ENCODE results near the gene RDH13. TPM values are rescaled to one million over a fixed set of nuclear protein-coding genes. Genes with fewer than 3 reads are reported as not detected.

The RDH13 gene
- polyA plus RNA-seq, 1 donor, result 14.6 TPM

DNA sequence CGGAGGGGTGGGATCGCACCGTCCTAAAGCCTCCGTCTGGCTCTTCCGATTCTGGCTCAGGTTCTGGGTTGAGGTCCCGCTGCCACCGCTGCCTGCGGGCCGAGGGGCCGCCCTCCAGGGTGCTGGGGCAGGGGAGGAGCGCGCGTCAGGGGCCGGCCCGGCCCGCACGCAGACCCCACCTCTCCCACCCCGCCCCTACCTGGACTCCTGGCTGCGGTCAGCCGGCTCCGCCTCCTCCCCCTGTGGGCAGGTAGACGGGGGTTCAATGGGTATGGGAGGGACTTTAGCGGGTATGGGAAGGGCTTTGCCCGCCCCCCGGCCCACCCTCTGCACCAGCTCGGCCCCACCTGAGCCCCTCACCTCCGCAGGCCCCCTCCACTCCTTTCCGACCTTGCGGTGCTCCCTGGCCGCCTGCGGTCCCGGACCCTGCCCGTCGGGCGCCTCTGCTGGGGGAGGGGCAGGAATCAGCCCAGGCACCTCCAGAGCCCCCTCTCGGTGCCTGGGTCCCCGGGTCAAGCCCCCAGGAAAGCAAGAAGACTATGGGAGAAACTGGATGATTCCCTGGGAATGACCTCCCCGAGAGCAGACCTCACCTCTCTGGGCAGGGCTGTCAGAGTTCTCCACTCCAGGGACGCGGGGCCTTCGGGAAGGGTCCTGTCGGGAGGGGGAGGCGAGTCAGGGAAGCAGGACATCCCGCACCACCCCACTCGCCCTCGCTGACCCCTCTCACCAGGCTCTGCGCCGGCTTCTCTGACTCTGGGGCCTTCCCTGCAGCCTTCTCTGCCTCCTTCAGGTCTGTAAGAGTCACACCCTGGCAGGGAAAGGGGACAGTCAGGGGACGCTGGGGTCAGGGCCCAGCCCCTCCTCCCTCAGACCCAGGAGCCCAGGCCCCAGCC, 29.7 kb upstream of the RDH13 start:
- DNase-seq (ENCODE audit: low read depth), result no peak

DNA sequence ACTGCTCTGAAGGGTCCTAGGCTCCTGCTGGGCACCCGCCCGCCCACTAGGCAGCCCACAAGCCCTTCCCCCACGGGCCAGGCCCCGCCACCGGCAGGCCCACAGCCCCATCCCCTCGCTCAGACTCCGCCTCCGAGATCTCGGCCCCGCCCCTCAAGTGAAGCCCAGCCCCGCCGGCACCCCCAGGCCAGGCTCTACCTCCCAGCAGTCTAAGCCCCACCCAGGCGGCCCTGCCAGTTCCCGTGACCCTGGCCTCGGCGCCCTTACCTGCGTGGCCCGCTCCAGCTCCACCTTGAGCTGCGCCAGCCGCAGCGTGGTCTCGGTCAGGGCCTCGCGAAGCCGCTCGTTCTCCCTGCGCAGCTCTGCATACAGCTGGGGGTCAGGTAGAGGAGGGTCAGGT, 29.0 kb upstream of the RDH13 start:
- DNase-seq (ENCODE audit: low read depth), result no peak

DNA sequence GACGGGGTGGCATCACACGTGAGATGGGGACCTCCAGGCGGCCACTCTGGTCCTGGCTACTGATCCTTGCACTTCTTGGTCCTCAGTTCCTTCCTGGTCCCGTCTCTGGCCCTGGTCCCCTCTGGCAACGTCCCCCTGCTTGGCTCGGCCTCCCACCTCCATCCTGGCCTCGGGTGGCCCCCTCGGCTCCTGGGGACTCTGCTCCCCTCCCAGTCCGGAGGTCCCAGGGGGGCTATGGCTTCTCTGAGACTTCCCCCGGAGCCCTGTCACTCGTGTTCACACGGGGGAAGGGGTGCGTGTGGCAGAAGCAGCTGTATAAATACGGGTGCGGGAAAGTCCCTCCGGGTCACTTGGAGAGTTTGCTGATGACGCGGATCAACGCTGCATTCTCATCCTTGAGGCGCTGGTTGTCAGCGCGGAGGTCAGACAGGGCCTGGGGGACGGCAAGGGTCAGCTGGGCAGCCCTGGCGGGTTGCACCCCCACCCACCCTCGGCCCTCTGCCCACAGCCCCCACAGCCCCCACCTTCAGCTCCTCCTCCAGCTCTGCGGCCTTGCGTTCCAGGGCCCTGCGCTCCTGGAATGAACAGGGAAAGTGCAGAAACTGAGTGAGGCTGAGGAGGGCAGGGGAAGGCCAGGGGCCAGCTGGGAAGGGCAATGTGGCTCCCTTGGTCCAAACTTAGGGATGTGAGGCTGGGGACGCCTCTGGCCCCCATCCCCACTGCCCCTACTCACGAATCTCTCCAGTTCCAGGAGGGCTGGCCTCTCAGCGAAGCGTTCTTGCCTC, 28.4 kb upstream of the RDH13 start:
- no peak for DNase-seq (ENCODE audit: low read depth)

DNA sequence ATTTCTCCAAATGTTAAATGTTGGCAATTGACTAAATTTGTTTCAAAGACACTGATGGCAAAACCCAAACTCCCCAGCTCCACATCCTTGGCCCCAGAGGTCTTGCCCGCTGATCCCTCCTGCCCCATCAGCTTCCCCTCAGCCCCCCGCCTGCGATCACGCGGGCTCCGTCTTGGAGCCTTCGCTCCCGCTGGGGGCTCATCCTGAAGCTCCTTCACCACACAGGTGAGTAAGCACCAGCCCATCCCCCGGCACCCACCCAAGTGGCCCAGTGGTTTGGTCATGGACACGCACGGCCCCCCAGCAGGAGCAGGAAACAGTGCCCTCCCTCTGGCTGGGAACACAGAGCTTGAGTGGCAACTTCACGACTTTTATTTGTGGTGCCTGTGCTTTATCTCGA, 27.6 kb upstream of the RDH13 start:
- no peak for DNase-seq (ENCODE audit: low read depth)

DNA sequence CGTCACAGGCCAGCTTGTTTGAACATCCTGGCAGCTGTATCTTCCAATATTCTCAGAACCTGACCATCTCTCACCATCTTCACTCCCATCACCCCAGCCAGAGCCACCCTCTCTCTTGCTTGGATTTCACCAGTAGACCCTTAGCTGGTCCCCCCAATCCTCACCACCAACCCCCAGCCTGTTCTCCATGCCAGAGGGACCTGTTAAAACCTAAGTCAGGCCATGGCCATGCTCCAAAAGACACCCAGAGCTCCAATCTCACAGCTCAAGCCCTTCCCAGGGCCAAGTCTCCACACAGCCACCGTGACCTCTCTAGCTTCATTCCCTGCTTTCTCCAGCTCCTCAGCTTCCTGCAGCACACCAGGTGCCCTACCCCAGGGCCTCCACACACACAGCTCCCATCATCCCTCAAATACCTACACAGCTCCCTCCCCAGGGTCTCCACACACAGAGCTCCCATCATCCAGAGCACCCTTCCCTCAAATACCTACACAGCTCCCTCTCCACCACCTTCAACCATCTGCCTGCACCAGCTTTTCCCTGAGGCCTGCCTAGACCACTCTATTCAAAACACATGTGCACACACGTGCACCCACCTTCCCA, 26.5 kb upstream of the RDH13 start:
- no peak for DNase-seq (ENCODE audit: low read depth)

DNA sequence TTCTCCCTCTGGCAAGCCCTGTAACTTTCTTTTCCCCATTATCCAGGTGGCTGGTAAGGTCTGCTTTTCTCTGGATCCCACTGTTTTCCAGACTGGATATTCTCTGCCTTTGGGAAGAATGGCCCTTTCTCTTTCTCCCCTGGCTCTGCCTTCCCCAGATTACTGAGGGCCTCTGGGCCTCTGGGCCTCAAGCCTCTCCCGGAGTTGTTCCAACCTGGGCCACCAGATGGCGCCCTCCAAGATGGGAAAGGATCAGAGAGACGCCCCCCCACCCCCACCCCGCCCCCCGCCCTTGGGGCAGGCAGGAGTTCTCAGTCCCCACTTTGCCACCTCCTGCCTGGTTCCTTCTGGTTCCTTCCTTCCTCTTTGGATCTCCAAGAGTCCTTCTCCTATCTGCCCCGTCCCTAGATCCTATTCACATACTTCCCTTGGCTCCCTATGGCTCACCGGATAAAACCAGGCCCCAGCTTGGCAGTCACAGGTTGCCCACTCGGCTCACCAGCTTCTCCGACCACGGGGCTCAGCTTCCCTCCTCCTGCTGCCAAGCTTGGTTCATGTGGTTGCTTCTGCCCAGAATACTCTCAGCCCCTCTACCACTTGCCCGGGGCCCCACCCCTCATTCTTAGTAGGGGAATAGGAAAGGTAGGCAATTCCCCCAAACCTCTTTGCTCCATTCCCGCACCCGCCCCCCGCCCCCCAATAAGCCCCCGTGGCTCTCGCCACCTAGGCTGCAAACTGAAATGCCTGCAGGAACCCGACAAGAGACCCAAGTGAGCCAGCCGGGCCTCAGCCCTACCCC, 25.8 kb upstream of the RDH13 start:
- no peak for DNase-seq (ENCODE audit: low read depth)

DNA sequence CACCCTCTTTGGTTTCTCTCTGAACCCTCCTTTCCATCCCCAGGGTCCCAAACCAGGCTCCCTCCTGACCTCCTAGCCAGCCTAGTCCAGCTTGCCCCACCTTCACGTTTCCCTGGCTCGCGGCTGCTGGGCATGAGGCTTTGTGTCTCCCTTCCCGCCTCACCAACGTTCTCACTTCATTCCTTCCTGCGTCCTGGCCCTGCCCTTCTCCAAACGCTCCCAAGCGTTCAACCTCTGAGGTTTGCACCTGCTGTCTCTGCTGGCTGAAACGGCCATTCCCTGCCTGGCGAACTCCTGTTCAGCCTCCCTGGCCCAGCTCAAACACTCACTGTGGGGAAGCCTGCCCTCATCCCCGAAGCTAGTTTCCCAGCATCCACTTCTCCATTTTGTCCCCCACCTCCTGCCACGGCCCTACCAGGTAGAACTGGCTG, 25.1 kb upstream of the RDH13 start:
- no peak for DNase-seq (ENCODE audit: low read depth)

DNA sequence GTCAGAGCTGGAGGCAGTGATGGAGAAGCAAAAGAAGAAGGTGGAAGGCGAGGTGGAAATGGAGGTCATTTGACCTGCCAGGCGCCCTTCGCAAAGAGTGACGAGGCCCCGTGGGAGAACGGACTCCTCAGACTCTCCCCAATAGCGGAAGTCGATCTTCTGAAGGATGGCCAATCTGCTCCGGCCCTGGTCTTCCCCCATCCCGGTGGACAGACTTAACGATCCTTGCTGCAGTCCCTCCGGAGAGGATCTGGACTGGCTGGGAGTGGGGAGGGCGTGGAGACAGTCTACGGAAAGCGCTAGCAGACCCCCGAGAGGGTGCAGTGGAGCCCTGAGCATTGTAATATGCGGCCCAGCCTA, 24.6 kb upstream of the RDH13 start:
- DNase-seq (ENCODE audit: low read depth), result no peak

DNA sequence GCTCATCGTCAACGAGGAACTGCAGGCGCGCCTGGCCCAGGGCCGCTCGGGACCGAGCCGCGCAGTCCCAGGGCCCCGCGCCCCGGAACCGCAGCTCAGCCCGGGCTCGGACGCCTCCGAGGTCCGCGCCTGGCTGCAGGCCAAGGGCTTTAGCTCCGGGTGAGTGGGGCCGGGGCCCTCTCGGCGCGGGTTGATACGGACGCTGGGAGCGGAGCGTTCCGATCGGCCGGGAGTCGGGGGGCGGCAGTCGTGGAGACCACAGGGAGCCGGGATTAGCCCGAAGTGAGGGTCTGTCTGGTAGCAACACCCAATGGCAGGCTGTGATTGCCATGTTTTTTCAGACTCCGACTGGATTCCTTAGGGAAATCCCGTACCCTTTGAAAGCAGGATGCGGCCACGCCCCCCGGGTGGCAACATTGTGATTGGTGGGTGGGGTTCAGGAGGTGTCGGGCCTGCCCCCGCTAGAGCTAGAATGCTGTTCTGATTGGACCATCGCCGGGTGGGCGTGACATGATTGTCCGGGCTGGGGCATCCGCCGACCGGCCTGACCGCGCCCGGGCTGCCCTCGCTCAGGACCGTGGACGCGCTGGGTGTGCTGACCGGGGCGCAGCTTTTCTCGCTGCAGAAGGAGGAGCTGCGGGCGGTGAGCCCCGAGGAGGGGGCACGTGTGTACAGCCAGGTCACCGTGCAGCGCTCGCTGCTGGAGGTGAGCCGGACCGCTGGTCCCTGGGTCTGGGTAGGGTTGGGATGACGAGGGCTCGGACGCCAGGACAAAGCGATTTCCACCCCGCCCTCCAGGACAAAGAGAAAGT, 24.0 kb upstream of the RDH13 start:
- peak; percentile 39 for DNase-seq (ENCODE audit: low read depth)

DNA sequence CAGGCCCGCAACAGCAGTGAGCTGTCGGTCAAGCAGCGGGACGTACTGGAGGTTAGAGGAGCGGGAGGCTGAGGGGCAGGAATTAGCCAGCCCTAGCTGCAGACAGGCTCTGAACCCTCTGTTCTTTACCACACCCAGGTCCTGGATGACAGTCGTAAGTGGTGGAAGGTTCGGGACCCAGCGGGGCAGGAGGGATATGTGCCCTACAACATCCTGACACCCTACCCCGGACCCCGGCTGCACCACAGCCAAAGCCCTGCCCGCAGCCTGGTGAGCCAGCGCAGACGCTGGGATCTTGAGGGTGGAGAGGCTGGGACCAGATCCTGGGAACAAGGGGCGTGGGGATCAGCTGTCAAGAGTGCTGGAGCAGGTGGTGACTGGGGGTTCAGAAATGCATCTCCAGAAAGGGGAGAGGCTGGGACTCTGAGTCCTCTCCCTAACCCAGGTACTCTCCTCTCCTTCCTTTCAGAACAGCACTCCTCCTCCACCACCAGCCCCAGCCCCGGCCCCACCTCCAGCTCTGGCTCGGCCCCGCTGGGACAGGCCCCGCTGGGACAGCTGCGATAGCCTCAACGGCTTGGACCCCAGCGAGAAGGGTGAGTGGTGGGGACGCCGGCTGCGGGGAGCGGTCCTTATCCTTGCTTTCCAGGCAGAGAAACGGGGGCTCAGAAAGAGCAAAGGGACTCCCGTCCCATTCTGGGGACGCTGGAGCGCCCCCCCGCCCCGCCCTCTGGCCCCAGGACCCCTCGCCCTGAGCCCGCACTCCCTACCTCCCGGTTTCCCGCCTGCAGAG, 23.2 kb upstream of the RDH13 start:
- DNase-seq (ENCODE audit: low read depth), result no peak

DNA sequence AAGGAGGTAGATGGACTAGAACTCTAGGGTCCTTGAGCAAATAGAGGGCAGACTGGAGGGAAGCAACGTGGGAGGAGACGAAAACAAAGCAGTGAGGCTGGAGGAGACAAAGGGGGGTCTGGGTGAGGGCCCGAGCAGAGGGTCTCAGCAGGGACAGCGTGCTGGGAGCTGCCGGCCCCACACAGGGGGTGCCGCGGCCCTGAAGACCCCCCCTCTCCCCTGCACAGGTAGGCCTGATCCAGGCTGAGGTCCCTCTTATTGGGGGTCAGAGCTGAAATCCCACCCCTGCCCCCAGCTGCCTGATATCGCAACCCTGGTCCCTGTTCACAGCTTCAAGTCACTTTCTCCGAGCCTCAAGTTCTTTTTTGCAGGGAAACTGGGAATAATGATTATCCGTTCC, 21.5 kb upstream of the RDH13 start:
- DNase-seq (ENCODE audit: low read depth), result no peak

DNA sequence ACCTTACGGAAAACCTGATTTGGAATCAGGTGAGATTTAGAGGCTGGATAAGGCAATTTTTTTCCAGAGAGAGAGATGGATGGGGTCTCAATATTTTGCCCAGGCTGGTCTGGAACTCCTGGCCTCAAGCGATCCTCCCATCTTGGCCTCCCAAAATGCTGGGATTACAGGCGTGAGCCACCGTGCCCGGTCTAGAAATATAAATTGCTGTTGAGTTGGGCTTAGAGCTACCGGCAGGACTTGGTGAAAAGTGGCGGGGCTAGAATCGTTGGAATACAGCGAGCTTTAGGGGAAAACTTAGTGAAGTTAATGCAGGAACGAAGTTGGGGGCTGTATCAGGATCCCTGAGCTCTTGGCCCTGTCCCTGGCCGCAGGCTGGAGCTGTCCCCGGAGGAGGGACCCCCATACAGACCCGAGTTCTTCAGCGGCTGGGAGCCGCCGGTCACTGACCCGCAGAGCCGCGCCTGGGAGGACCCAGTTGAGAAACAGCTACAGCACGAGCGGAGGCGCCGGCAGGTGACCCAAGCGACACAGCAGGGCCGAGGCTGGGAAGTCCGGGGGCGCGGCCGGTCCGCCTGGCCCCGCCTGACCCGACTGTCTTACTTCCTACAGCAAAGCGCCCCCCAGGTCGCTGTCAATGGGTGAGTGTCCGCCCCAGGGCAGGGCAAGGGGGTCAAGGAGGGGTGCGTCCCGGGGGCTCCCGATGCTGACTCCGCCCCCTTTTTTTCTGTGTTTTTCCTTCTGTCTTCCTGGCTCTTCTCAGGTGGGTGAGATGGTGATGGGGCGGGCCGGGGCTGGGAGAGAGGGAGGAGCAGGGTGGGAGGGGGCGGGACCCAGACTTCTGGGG, 20.3 kb upstream of the RDH13 start:
- no peak for DNase-seq (ENCODE audit: low read depth)

DNA sequence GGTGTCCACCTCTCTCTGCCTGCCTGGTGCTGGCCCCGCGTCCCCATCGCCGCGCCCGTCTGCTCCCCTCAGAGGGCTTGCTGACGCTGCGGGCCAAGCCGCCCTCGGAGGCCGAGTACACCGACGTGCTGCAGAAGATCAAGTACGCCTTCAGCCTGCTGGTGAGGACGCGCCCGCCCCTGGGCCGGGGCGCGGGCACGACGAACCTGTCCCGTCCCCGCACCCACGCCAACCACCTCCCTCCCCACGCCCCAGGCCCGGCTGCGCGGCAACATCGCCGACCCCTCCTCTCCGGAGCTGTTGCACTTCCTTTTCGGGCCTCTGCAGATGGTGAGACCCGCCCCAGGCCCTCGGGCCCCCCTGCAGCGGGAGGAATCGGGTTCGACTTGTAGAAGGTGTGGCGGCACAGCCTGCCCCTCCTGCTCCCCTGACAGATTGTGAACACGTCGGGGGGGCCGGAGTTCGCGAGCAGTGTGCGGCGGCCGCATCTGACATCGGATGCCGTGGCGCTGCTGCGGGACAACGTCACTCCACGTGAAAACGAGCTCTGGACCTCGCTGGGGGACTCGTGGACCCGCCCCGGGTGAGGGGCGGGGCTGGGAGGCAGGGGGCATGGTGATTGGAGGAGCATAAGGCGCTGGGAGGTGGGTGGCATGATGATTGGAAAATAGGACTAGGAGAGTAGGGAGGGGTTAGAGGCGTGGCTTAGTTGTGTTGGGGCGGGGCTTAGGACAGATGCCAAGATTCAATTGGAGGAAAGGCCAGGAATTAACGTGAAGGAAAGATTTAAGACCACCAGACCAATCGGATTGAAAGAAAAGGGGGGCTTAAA, 19.3 kb upstream of the RDH13 start:
- no peak for DNase-seq (ENCODE audit: low read depth)

DNA sequence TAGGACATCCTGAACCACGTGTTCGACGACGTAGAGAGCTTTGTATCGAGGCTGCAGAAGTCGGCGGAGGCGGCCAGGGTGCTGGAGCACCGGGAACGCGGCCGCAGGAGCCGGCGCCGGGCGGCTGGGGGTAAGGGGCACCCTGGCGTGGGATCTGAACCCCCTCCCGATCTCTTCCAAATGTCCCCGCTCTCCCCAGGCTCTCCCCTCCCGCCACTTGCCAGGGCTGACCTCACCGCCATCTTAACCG, 18.7 kb upstream of the RDH13 start:
- no peak for DNase-seq (ENCODE audit: low read depth)

DNA sequence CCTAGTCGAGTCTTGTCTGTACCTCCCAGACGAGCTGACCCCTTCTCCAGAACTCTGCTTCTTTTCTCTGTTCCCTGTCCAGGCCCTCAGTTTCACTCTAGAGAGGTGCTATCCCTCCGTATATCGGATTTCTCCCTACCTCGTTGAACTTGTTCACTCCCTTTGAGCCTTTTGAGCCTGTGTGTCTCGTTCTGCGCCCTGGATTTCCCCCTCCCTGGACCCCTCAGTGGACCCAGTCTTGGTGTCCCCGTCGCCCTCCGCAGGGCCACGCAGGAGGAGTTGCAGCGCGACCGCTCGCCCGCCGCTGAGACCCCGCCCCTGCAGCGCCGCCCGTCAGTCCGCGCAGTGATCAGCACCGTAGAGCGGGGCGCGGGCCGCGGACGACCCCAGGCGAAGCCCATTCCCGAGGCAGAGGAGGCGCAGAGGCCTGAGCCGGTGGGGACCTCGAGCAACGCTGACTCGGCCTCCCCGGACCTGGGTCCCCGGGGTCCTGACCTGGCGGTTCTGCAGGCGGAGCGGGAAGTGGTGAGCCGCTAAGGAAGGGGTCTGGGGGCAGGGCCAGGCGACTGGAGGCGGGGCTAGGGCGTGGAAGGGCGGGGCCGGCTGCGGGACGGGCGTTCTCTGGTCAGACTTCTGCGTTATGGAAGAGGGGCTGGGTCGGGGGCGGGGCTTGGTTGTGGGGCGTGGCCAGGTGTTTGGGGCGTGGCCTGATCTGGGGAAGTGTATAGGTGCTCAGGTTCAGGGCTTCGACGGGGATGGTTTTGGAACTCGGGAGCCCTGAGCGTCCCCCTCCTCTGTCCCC, 18.2 kb upstream of the RDH13 start:
- no peak for DNase-seq (ENCODE audit: low read depth)

DNA sequence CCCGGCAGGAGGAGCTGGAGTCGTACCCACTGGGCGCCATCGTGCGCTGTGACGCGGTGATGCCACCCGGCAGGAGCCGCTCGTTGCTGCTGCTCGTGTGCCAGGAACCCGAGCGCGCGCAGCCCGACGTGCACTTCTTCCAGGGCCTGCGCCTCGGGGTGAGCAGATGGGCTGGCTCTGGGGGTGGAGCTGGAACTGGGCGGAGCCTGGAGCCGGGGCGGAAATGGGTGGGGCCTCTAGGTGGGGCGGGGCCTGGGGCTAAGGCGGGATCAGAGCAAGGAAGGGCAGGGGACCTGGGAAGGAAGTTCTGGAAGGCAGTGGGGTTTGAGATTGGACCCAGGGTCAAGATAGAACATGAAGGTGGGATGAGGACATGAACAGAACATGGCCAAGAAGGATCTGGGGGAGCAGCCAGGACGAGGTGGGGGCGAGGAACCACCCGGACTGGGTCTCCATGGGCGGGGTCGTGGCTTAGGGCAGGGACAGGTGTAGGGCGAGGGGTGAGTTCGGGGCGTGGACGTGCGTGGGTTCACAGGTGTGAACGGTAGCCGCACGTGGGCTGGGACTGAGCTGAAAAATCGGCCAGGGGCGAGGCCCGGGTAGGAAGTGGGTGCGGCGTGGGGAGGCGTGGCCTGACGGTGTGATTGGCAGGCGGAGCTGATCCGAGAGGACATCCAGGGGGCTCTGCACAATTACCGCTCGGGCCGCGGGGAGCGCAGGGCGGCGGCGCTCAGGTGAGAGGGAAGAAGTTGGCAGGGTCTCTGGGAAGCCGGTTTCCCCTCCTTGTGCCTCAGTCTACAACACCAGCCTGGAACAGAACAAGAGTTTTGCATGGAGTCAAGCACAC, 17.4 kb upstream of the RDH13 start:
- no peak for DNase-seq (ENCODE audit: low read depth)
